Measurements from ENCODE around the gene NACA. TPM values are rescaled to one million over a fixed set of nuclear protein-coding genes. Genes with fewer than 3 reads are reported as not detected.

Gene NACA
- total and polyA plus RNA-seq, 2 of the 13 experiments (the other 11 are each of a cell fraction or from before 2014, with no cell fraction given), result 799 to 1,700 TPM

DNA sequence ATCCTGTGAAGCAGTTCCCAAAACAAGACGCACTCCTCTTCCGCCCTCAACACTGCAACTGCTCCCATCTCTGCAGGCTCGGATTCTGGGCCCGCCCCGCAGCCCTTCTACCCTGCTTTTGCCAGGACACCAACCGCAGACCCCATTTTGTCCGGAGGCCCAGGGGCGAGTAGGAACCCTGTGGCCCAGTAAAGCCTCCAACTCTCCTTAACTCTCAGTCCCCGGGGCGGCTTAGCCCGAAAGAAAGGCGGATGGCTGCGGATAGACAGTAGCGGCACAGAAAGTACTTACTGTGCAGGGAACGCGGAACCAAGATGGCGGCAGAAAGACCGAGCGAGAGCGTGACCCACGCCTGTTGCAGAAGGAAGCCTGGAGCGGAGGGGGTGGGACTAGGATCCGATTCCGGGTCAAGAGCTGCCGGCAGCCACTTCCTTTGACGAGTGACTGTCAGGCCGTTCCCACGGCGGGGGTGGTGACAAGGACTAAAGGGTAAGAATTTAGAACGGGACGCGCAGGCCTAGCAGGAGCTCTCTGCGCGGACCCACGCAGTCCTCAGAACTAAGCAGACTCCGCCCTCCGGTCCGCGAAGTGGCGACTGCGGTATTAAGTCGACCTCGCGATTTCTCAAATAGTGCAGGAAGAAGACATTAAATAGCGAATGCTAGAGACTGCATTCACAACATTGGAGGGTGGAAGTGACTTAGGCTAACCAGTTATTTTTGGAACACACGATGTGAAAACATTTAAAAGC, at the start of gene NACA (continued):
- TF ChIP-seq KLF11 (CRISPR knock-in tag; IDR thresholded peaks at IDR 0.05) (peak; percentile 62; the same call in 1 of the 2 replicates), ADNP (CRISPR knock-in tag; IDR thresholded peaks at IDR 0.05) (no peak), RFXAP (CRISPR knock-in tag; IDR thresholded peaks at IDR 0.05; ENCODE audit: borderline replicate concordance) (peak; percentile 87), BRCA1 (CRISPR knock-in tag; IDR thresholded peaks at IDR 0.05) (no peak; the same call in 1 of the 2 replicates), FOXA1 (IDR thresholded peaks at IDR 0.05) (no peak), FOXA1 (CRISPR knock-in tag; IDR thresholded peaks at IDR 0.05) (no peak; the same call in 1 of the 2 replicates), ZNF678 (CRISPR knock-in tag; IDR thresholded peaks at IDR 0.05) (no peak), AHR (CRISPR knock-in tag; IDR thresholded peaks at IDR 0.05) (no peak; the same call in 1 of the 2 replicates), ZNF124 (CRISPR knock-in tag; IDR thresholded peaks at IDR 0.05) (peak; percentile 90), GLI4 (CRISPR knock-in tag; IDR thresholded peaks at IDR 0.05; ENCODE audit: borderline replicate concordance) (peak; percentile 28; the same call in 1 of the 2 replicates), ZNF256 (CRISPR knock-in tag; conservative IDR thresholded peaks at IDR 0.05) (no peak), SP140L (CRISPR knock-in tag; IDR thresholded peaks at IDR 0.05; ENCODE audit: borderline replicate concordance) (no peak), IKZF1 (IDR thresholded peaks at IDR 0.05) (no peak), ELF1 (CRISPR knock-in tag; IDR thresholded peaks at IDR 0.05) (peak; percentile 91), ZKSCAN8 (CRISPR knock-in tag; IDR thresholded peaks at IDR 0.05; ENCODE audit: borderline replicate concordance) (0 out of 2 replicates have a peak, but pooled peaks have one; percentile 13), ZNF253 (CRISPR knock-in tag; IDR thresholded peaks at IDR 0.05; ENCODE audit: borderline replicate concordance) (no peak)
- TF ChIP-seq, protein P1, sequence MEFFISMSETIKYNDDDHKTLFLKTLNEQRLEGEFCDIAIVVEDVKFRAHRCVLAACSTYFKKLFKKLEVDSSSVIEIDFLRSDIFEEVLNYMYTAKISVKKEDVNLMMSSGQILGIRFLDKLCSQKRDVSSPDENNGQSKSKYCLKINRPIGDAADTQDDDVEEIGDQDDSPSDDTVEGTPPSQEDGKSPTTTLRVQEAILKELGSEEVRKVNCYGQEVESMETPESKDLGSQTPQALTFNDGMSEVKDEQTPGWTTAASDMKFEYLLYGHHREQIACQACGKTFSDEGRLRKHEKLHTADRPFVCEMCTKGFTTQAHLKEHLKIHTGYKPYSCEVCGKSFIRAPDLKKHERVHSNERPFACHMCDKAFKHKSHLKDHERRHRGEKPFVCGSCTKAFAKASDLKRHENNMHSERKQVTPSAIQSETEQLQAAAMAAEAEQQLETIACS (CRISPR knock-in tag; IDR thresholded peaks at IDR 0.05), result 0 out of 2 replicates have a peak, but pooled peaks have one; percentile 42
- TF ChIP-seq, protein P2, sequence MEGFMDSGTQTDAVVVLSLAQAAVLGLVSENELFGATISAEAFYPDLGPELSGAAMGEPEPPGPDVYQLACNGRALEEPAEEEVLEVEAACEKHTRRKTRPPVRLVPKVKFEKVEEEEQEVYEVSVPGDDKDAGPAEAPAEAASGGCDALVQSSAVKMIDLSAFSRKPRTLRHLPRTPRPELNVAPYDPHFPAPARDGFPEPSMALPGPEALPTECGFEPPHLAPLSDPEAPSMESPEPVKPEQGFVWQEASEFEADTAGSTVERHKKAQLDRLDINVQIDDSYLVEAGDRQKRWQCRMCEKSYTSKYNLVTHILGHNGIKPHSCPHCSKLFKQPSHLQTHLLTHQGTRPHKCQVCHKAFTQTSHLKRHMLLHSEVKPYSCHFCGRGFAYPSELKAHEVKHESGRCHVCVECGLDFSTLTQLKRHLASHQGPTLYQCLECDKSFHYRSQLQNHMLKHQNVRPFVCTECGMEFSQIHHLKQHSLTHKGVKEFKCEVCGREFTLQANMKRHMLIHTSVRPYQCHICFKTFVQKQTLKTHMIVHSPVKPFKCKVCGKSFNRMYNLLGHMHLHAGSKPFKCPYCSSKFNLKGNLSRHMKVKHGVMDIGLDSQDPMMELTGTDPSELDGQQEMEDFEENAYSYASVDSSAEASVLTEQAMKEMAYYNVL (CRISPR knock-in tag; IDR thresholded peaks at IDR 0.05; ENCODE audit: borderline replicate concordance), result peak; percentile 67; the same call in 1 of the 2 replicates
- TF ChIP-seq, protein P3, sequence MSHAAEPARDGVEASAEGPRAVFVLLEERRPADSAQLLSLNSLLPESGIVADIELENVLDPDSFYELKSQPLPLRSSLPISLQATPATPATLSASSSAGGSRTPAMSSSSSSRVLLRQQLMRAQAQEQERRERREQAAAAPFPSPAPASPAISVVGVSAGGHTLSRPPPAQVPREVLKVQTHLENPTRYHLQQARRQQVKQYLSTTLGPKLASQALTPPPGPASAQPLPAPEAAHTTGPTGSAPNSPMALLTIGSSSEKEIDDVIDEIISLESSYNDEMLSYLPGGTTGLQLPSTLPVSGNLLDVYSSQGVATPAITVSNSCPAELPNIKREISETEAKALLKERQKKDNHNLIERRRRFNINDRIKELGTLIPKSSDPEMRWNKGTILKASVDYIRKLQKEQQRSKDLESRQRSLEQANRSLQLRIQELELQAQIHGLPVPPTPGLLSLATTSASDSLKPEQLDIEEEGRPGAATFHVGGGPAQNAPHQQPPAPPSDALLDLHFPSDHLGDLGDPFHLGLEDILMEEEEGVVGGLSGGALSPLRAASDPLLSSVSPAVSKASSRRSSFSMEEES (CRISPR knock-in tag; IDR thresholded peaks at IDR 0.05), result peak; percentile 77; the same call in 1 of the 2 replicates
- TF ChIP-seq, protein P4, sequence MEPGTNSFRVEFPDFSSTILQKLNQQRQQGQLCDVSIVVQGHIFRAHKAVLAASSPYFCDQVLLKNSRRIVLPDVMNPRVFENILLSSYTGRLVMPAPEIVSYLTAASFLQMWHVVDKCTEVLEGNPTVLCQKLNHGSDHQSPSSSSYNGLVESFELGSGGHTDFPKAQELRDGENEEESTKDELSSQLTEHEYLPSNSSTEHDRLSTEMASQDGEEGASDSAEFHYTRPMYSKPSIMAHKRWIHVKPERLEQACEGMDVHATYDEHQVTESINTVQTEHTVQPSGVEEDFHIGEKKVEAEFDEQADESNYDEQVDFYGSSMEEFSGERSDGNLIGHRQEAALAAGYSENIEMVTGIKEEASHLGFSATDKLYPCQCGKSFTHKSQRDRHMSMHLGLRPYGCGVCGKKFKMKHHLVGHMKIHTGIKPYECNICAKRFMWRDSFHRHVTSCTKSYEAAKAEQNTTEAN (CRISPR knock-in tag; conservative IDR thresholded peaks at IDR 0.05), result no peak
- TF ChIP-seq, protein P5, sequence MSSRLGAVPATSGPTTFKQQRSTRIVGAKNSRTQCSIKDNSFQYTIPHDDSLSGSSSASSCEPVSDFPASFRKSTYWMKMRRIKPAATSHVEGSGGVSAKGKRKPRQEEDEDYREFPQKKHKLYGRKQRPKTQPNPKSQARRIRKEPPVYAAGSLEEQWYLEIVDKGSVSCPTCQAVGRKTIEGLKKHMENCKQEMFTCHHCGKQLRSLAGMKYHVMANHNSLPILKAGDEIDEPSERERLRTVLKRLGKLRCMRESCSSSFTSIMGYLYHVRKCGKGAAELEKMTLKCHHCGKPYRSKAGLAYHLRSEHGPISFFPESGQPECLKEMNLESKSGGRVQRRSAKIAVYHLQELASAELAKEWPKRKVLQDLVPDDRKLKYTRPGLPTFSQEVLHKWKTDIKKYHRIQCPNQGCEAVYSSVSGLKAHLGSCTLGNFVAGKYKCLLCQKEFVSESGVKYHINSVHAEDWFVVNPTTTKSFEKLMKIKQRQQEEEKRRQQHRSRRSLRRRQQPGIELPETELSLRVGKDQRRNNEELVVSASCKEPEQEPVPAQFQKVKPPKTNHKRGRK (CRISPR knock-in tag; IDR thresholded peaks at IDR 0.05), result peak; percentile 43; the same call in 1 of the 2 replicates
